ENCODE measurements around the gene MAST3. TPM values are rescaled to one million over a fixed set of nuclear protein-coding genes. Genes with fewer than 3 reads are reported as not detected.

The MAST3 gene
- total RNA-seq, 1 experiment from 2014 or later: 14.2 TPM

GRCh38 chr19:18099623-18099995, 2.0 kb downstream of the MAST3 start:
- BruUV-seq (replicated peaks): TSS peak; percentile 32
- no peak overlapping the region for H3K4me3 ChIP-seq (replicated peaks in 1 of 2; ENCODE audit: low read depth in 1 of 2, low read length in 2 of 2)
- H3K9me3 ChIP-seq (ENCODE audit: control insufficient read depth in 1 of 2, insufficient read depth in 1 of 2, low read depth in 1 of 2, low read length in 2 of 2): no peaks in the 10 kb centered on the region
- ATAC-seq (no peak), DNase-seq (ENCODE audit: low read depth, low spot score) (no peak)
- no peak overlapping the region for H3K27ac ChIP-seq (ENCODE audit: low read depth, low read length)
- ChIA-PET RAD21 (ENCODE audit: low non-redundant PET in 1 of 2, low total read pairs in 2 of 2, uncharacterized antibody in 2 of 2, unreplicated experiment in 2 of 2) (no interaction called here), POLR2A (interaction anchor here (1.2 kb wide), 1 partner anchor 11 kb away, joined by 3 read pairs; no protein-coding TSS in a partner anchor), CTCF (interaction anchor here (1.1 kb wide), 1 partner anchor 14 kb away, joined by 4 read pairs; no protein-coding TSS in a partner anchor)
- H3K36me3 ChIP-seq (ENCODE audit: control insufficient read depth in 1 of 2, insufficient read depth in 2 of 2, low read length in 2 of 2): no peaks in the 10 kb centered on the region
- no peak overlapping the region for H2AFZ ChIP-seq (ENCODE audit: low read depth, low read length, poor library complexity, severe bottlenecking)
- no peaks in the 10 kb centered on the region for H4K20me1 ChIP-seq (ENCODE audit: insufficient read depth)
- no peak overlapping the region for H3K9ac ChIP-seq (ENCODE audit: low read length)
- H3K9me2 ChIP-seq (ENCODE audit: insufficient read depth): no peaks in the 10 kb centered on the region
- no peak for TF ChIP-seq RAD21 (IDR thresholded peaks at IDR 0.05; ENCODE audit: low read depth)
- TF ChIP-seq ATF3 (IDR thresholded peaks at IDR 0.05): no peak
- TF ChIP-seq SRF (IDR thresholded peaks at IDR 0.05; ENCODE audit: low read depth): no peak
- no peak for TF ChIP-seq YY1 (IDR thresholded peaks at IDR 0.05; ENCODE audit: extremely low read depth, insufficient replicate concordance, low read depth, low read length)
- no peak for TF ChIP-seq TCF7L2 (IDR thresholded peaks at IDR 0.05; ENCODE audit: borderline replicate concordance, extremely low read depth, insufficient read depth, insufficient read length)
- TF ChIP-seq ZNF274 (IDR thresholded peaks at IDR 0.05; ENCODE audit: low read depth, low read length): no peak
- TF ChIP-seq POLR2A (IDR thresholded peaks at IDR 0.05; ENCODE audit: borderline replicate concordance, extremely low read depth, insufficient read depth, insufficient read length): no peak
- TF ChIP-seq FOSL1 (IDR thresholded peaks at IDR 0.05; ENCODE audit: low read depth): no peak
- TF ChIP-seq SIN3A (IDR thresholded peaks at IDR 0.05; ENCODE audit: low read depth): no peak
- no peak for TF ChIP-seq SP1 (IDR thresholded peaks at IDR 0.05; ENCODE audit: low read depth)
- TF ChIP-seq, protein P1, sequence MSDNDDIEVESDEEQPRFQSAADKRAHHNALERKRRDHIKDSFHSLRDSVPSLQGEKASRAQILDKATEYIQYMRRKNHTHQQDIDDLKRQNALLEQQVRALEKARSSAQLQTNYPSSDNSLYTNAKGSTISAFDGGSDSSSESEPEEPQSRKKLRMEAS (IDR thresholded peaks at IDR 0.05): no peak
- no peak for TF ChIP-seq REST (IDR thresholded peaks at IDR 0.05; ENCODE audit: low read depth)
- TF ChIP-seq EZH2 (IDR thresholded peaks at IDR 0.05): no peak
- TF ChIP-seq ELF1 (IDR thresholded peaks at IDR 0.05; ENCODE audit: borderline replicate concordance, low read depth): no peak
- TF ChIP-seq CBX3 (IDR thresholded peaks at IDR 0.05; ENCODE audit: low read depth): no peak
- TF ChIP-seq, protein P2, sequence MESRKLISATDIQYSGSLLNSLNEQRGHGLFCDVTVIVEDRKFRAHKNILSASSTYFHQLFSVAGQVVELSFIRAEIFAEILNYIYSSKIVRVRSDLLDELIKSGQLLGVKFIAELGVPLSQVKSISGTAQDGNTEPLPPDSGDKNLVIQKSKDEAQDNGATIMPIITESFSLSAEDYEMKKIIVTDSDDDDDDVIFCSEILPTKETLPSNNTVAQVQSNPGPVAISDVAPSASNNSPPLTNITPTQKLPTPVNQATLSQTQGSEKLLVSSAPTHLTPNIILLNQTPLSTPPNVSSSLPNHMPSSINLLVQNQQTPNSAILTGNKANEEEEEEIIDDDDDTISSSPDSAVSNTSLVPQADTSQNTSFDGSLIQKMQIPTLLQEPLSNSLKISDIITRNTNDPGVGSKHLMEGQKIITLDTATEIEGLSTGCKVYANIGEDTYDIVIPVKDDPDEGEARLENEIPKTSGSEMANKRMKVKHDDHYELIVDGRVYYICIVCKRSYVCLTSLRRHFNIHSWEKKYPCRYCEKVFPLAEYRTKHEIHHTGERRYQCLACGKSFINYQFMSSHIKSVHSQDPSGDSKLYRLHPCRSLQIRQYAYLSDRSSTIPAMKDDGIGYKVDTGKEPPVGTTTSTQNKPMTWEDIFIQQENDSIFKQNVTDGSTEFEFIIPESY (IDR thresholded peaks at IDR 0.05; ENCODE audit: extremely low read depth, insufficient replicate concordance, low read length): no peak
- H3K79me2 ChIP-seq (ENCODE audit: insufficient read depth, low read length): no peaks in the 10 kb centered on the region
- no peak overlapping the region for H3K4me2 ChIP-seq (ENCODE audit: low read length)
- intact Hi-C loops (cut with micrococcal nuclease): no loop called here
- H3K27me3 ChIP-seq (ENCODE audit: insufficient read depth, low read length): no peaks in the 10 kb centered on the region
- peaks cover 15 to 26% of the 10 kb centered on the region in 2 experiments for H3K4me1 ChIP-seq (ENCODE audit: control insufficient read depth in 1 of 2, insufficient read depth in 2 of 2, low read length in 2 of 2)

Measured in HCT116 (cell line).